Uterus (tissue), 2 donors: ENCODE measurements around the gene HDC.

Experiments used
- POLR2A ChIP-seq, 2 donors: fragments of 450-650 bp; IDR thresholded peaks; one replicate each; pipeline ENCODE4 v1.6.1; 2016; ENCODE audit warnings: antibody characterized with exemption in 2 of 2, mild to moderate bottlenecking in 1 of 2, moderate library complexity in 1 of 2
- TF ChIP-seq, protein P1 (sequence below), 4 experiments: fragments of 200-600 bp in 2 of 4; fragments of 450-650 bp in 2 of 4; sonication (generic) in 2 of 4; IDR thresholded peaks; one replicate each; pipeline ENCODE4 v1.5.1; 2016 to 2019; ENCODE audit warnings: antibody characterized with exemption in 4 of 4, mild to moderate bottlenecking in 2 of 4, moderate library complexity in 1 of 4

DNA sequence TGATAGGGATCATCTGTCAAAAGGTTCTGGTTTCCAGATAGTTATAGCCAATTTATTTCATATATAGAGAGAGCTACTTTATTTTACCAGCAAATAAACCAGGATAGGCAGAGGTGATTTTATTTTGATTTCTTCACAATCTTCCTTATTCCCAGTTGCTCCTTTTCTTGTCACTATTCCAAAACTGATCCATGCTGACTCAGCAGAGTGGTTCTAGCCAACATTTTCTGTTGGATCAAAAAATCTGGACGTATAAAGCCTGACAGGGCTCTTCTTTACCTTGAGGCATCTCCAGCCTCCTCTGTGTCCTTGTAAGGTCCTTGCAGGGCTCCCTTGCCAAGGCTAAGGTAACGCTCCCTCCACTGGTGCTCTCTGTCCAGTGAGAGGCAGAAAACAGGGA is 15.8 kb downstream of the HDC start:
- TF ChIP-seq, protein P1, sequence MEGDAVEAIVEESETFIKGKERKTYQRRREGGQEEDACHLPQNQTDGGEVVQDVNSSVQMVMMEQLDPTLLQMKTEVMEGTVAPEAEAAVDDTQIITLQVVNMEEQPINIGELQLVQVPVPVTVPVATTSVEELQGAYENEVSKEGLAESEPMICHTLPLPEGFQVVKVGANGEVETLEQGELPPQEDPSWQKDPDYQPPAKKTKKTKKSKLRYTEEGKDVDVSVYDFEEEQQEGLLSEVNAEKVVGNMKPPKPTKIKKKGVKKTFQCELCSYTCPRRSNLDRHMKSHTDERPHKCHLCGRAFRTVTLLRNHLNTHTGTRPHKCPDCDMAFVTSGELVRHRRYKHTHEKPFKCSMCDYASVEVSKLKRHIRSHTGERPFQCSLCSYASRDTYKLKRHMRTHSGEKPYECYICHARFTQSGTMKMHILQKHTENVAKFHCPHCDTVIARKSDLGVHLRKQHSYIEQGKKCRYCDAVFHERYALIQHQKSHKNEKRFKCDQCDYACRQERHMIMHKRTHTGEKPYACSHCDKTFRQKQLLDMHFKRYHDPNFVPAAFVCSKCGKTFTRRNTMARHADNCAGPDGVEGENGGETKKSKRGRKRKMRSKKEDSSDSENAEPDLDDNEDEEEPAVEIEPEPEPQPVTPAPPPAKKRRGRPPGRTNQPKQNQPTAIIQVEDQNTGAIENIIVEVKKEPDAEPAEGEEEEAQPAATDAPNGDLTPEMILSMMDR (IDR thresholded peaks at IDR 0.05): no peak
- TF ChIP-seq POLR2A (IDR thresholded peaks at IDR 0.05): no peak
